ENCODE measurements around the gene PTPRE.

DNA sequence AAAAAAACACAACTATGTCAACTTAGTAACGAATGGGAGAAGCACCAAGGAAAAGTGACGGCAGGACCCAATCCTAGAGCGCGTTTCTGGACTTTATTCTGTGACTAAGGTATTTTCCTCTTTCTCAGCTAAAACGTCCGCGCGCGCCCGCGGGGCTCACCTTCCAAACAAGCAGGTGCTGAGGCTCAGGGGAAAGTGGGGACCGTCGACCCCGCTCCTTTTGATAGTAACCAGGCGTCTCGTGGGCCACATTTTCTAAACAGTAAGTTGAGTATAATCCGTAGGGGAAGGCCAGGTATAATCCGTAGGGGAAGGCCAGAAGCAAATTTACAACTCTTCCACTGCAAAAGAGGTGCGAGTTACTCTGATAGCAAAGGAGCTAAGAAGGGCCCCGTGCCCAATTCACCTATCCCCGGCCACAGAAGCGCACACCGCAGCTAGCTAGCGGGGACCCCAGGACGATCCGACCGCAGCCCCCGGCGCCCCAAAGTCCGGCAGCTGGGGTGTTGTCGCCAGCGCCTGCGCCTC, 218.6 kb downstream of the PTPRE start:
- TF ChIP-seq RAD21 (IDR thresholded peaks at IDR 0.05; ENCODE audit: low read length) (no peak), CTCF (conservative IDR thresholded peaks at IDR 0.05; ENCODE audit: low read depth, low read length) (no peak), BHLHE40 (IDR thresholded peaks at IDR 0.05; ENCODE audit: low read depth, low read length) (no peak), MAZ (IDR thresholded peaks at IDR 0.05; ENCODE audit: borderline replicate concordance, low read depth, low read length) (no peak), SMC3 (IDR thresholded peaks at IDR 0.05; ENCODE audit: low read depth, low read length) (no peak)
